GM18517 (cell line): ENCODE data around the gene L1CAM.

Source experiments
- ATAC-seq: cut with Tn5 transposase; IDR thresholded peaks from one replicate; pipeline ENCODE4 v1.9.1; 2021; ENCODE audit warnings: mild to moderate bottlenecking, moderate library complexity; ENCODE audit not compliant: unreplicated experiment

The L1CAM gene

DNA sequence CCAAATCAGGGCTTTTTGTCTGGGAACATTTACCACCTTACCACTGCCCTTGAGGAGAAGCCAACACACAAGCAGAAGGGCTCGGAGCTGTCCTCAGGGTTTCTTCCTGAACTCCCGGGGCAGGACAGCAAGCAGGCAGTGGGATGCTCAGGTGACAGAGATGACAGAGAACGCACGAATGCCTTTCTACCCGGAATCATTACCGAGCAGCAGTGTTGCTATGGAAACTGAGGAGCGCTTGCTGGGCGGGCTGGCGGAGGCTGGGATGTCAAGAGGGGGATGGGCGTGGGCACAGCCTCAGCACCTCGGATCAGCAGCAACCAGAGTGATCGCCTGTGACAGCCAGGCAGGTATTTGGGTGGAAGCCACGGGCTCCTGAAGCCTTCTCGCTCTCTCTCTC lies 73.8 kb downstream of the L1CAM start:
- no peak for ATAC-seq
